ENCODE results near the gene OSBPL7. TPM values are rescaled to one million over a fixed set of nuclear protein-coding genes. Genes with fewer than 3 reads are reported as not detected.

Gene OSBPL7
- total RNA-seq, 1 donor: 6.9 TPM

Other genes starting within 250 kb of the OSBPL7 start
- gene KPNB1, start 171.9 kb downstream of the OSBPL7 start, total RNA-seq: 325 and 443 TPM in 2 replicates
- gene TBKBP1, start 127.6 kb downstream of the OSBPL7 start, total RNA-seq: 10.0 and 11.2 TPM in 2 replicates
- not detected in 2 replicates for gene TBX21, start 88.6 kb downstream of the OSBPL7 start, total RNA-seq
- gene MRPL10, start 9.7 kb upstream of the OSBPL7 start, total RNA-seq: 20.7 and 24.5 TPM in 2 replicates
- under 0.01 and 0.32 TPM in 2 replicates for gene LRRC46, start 9.9 kb upstream of the OSBPL7 start, total RNA-seq
- 25.0 and 33.2 TPM in 2 replicates for gene SCRN2, start 19.5 kb upstream of the OSBPL7 start, total RNA-seq
- under 0.01 TPM in 2 replicates for gene SP6, start 29.4 kb upstream of the OSBPL7 start, total RNA-seq
- gene SP2, start 74.4 kb upstream of the OSBPL7 start, total RNA-seq: 0.64 and 2.2 TPM in 2 replicates
- 20.0 and 49.2 TPM in 2 replicates for gene PNPO, start 119.8 kb upstream of the OSBPL7 start, total RNA-seq
- not detected in 2 replicates for gene PRR15L, start 136.1 kb upstream of the OSBPL7 start, total RNA-seq
- gene CDK5RAP3, start 149.3 kb upstream of the OSBPL7 start, total RNA-seq: 32.4 and 41.6 TPM in 2 replicates
- gene COPZ2, start 216.0 kb upstream of the OSBPL7 start, total RNA-seq: 61.3 and 75.7 TPM in 2 replicates
- 110 and 132 TPM in 2 replicates for gene NFE2L1, start 226.6 kb upstream of the OSBPL7 start, total RNA-seq

Data from fibroblast of villous mesenchyme (primary cell).